Ascending aorta (tissue), 2 donors: ENCODE data around the gene AMPD1. TPM values are rescaled to one million over a fixed set of nuclear protein-coding genes. Genes with fewer than 3 reads are reported as not detected.

Experiments used
- DNase-seq, 2 donors: peaks; one replicate each; pipeline ENCODE4 v3.0.0-alpha.2; 2019; ENCODE audit warnings: low spot score in 2 of 2
- H3K27ac ChIP-seq, 2 donors: fragments of 200-600 bp; sonication (generic); one replicate each; pipeline ENCODE4 v1.5.1; 2016 to 2017; ENCODE audit warnings: mild to moderate bottlenecking in 1 of 2
- H3K27me3 ChIP-seq: fragments of 200-600 bp; sonication (generic); one replicate; pipeline ENCODE4 v1.5.1; 2017
- H3K36me3 ChIP-seq, 2 donors: fragments of 200-600 bp; sonication (generic); one replicate each; pipeline ENCODE4 v1.5.1; 2016
- H3K4me1 ChIP-seq, 2 donors: fragments of 200-600 bp; sonication (generic); one replicate each; pipeline ENCODE4 v1.5.1; 2016 to 2017; ENCODE audit warnings: mild to moderate bottlenecking in 1 of 2
- H3K4me3 ChIP-seq, 2 donors: fragments of 200-600 bp; sonication (generic); one replicate each; pipeline ENCODE4 v1.5.1; 2016 to 2017; ENCODE audit warnings: mild to moderate bottlenecking in 1 of 2
- H3K9me3 ChIP-seq, 2 donors: fragments of 200-600 bp; sonication (generic); one replicate each; pipeline ENCODE4 v1.5.1; 2016
- CTCF ChIP-seq, 3 experiments: fragments of 200-600 bp in 2 of 3; fragments of 450-650 bp in 1 of 3; sonication (generic) in 2 of 3; IDR thresholded peaks; one replicate each; pipeline ENCODE4 v1.5.1; 2016 to 2019; ENCODE audit warnings: antibody characterized with exemption in 3 of 3, mild to moderate bottlenecking in 1 of 3, moderate library complexity in 1 of 3
- intact Hi-C: fragments of 100-400 bp; cut with DNase I; formaldehyde crosslinking; loops from one replicate; pipeline ENCODE4 v1.15.1; 2023
- total RNA-seq: library from RNA; depleted of rRNA; stranded (reverse); fragments of >200 nt; gene quantifications from one replicate; pipeline ENCODE4 v1.1.0, GENCODE V29; 2016

AMPD1 gene
- total RNA-seq, 1 donor from 2014 or later: not detected

DNA sequence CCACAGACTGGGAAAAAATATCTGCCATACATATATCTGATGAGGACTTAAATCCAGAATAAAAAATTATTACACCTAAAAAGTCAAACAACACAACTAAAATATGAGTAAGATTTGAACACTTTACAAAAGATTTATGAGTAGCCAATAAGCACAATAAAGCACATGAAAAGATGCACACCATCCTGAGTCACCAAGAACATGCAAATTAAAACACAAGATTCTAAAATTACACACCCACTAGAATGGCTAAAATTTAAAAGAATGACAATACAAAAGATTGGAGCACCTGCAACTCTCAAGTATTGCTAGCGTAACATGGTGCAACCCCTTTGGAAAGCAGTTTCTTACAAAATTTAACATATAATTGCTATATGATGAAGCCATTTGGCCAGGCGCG lies 56.4 kb downstream of the AMPD1 start:
- intact Hi-C loops: no loop called here
- Histone ChIP-seq H3K36me3 (no peaks in the 10 kb centered on the region), H3K4me1 (no peaks in the 10 kb centered on the region), H3K27me3 (no peaks in the 10 kb centered on the region), H3K9me3 (no peaks in the 10 kb centered on the region), H3K4me3 (no peak overlapping the region), H3K27ac (no peak overlapping the region)
- no peak for TF ChIP-seq CTCF (IDR thresholded peaks at IDR 0.05)
- no peak for DNase-seq

DNA sequence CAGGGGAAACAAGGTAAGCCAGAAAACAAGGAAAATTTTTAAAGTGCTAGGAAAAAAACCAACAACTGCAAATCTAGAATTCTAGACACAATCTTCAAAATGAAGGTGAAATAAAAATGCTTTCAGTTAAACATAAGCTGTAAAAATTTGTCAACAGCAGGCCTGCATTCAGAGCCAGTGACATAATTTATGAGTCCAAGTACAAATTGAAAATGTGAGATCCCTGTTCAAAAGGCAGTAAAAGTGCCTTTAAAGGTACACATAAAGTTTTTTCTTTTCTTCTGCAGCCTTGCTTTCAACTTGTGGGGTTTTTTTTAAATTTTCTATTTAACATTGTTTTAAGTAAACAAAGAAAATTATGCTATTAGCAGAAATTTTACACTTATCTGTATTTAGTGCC lies 62.9 kb downstream of the AMPD1 start:
- Histone ChIP-seq H3K4me1 (no peaks in the 10 kb centered on the region), H3K27ac (no peak overlapping the region), H3K27me3 (no peaks in the 10 kb centered on the region), H3K9me3 (peaks cover 0 to 4% of the 10 kb centered on the region in 2 donors), H3K4me3 (no peak overlapping the region), H3K36me3 (no peaks in the 10 kb centered on the region)
- no peak for TF ChIP-seq CTCF (IDR thresholded peaks at IDR 0.05)
- no peak for DNase-seq
- intact Hi-C loops: no loop called here

- Histone ChIP-seq H3K36me3 (peaks cover 0 to 2% of the 10 kb centered on the region in 2 donors), H3K4me3 (no peak overlapping the region), H3K27me3 (no peaks in the 10 kb centered on the region), H3K9me3 (peaks cover 0 to 1% of the 10 kb centered on the region in 2 donors), H3K4me1 (no peaks in the 10 kb centered on the region), H3K27ac (no peak overlapping the region)
- DNase-seq: no peak
- intact Hi-C loops: no loop called here
- no peak for TF ChIP-seq CTCF (IDR thresholded peaks at IDR 0.05)
Observed at GRCh38 chr1:114627107-114627506, 68.2 kb downstream of the AMPD1 start.

- Histone ChIP-seq H3K4me3 (no peak overlapping the region), H3K4me1 (no peaks in the 10 kb centered on the region), H3K9me3 (no peaks in the 10 kb centered on the region), H3K36me3 (peaks cover 0 to 9% of the 10 kb centered on the region in 2 donors), H3K27ac (no peak overlapping the region), H3K27me3 (no peaks in the 10 kb centered on the region)
- DNase-seq: no peak
- intact Hi-C loops: no loop called here
- no peak for TF ChIP-seq CTCF (IDR thresholded peaks at IDR 0.05)
Observed at GRCh38 chr1:114623364-114623763, 72.0 kb downstream of the AMPD1 start.

Other genes with a start within 250 kb of the AMPD1 start
- 42.5 TPM for gene TRIM33, start 184.3 kb downstream of the AMPD1 start, total RNA-seq
- 26.1 TPM for gene BCAS2, start 113.9 kb downstream of the AMPD1 start, total RNA-seq
- 5.4 TPM for gene DENND2C, start 25.5 kb downstream of the AMPD1 start, total RNA-seq
- gene NRAS, start 21.2 kb upstream of the AMPD1 start, total RNA-seq: 10.7 TPM
- 290 TPM for gene CSDE1, start 62.4 kb upstream of the AMPD1 start, total RNA-seq
- 17.1 TPM for gene SIKE1, start 85.1 kb upstream of the AMPD1 start, total RNA-seq
- not detected for gene SYCP1, start 159.3 kb upstream of the AMPD1 start, total RNA-seq